GM23248 (cell line): ENCODE data around the gene CHD9.

Experiments used
- EZH2 ChIP-seq: fragments of 200-600 bp; sonication (generic); IDR thresholded peaks from 2 replicates; pipeline ENCODE4 v1.6.1; 2018; ENCODE audit warnings: antibody characterized with exemption, mild to moderate bottlenecking; ENCODE audit not compliant: insufficient read depth, poor library complexity, severe bottlenecking
- EZH2phosphoT487 ChIP-seq: fragments of 200-600 bp; sonication (generic); IDR thresholded peaks from 2 replicates; pipeline ENCODE4 v1.6.1; 2018; ENCODE audit warnings: antibody characterized with exemption, moderate library complexity, mild to moderate bottlenecking, low read depth; ENCODE audit not compliant: insufficient read depth

DNA sequence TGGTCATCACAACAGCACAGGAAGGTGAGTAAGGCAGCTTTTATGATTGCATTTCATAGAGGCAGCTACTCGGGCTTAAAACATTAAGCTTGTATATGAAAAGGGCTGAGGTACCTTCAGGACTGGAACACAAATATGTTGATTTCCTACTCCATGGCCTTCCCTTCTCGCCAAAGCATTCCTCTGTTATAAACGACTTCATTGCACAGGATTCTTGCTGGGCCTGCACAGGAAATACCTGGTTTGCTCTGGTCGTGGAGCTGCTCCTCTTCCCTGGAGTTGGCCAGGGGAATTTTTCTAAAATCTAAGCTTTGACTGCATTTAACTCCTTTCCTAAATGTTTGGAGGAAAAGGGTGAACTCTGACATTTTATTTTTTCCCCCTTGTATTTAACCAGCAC, 49.0 kb downstream of the CHD9 start:
- no peak for TF ChIP-seq EZH2
- no peak for TF ChIP-seq EZH2phosphoT487
